ENCODE measurements around the gene RNF207. TPM values are rescaled to one million over a fixed set of nuclear protein-coding genes. Genes with fewer than 3 reads are reported as not detected.

The RNF207 gene
- total and polyA plus RNA-seq, 2 of the 8 experiments (the other 6 are each of a cell fraction or from before 2014, with no cell fraction given) = 3.9 to 5.4 TPM

- TF ChIP-seq CREB1 (IDR thresholded peaks at IDR 0.05) = no peak
- TF ChIP-seq FOSL1 (IDR thresholded peaks at IDR 0.05; ENCODE audit: insufficient read depth, low read depth, low read length) = no peak
- TF ChIP-seq TAF7 (optimal IDR thresholded peaks at IDR 0.05; ENCODE audit: borderline replicate concordance, low read depth, low read length) = no peak
- TF ChIP-seq HDAC2 (IDR thresholded peaks at IDR 0.05; ENCODE audit: borderline replicate concordance in 1 of 2, low read depth in 2 of 2, low read length in 2 of 2) = no peak
- no peak for TF ChIP-seq EZH2 (IDR thresholded peaks at IDR 0.05; ENCODE audit: low read depth, low read length, severe bottlenecking)
Measured at GRCh38 chr1:6235296-6235677, 29.4 kb downstream of the RNF207 start (continued).
